ENCODE results near the gene BRD7. TPM values are rescaled to one million over a fixed set of nuclear protein-coding genes. Genes with fewer than 3 reads are reported as not detected.

Gene BRD7
- total and polyA plus RNA-seq, 10 donors = 39.2 to 69.7 (median 53.4) TPM

GRCh38 chr16:50331570-50331969 lies 37.2 kb downstream of the BRD7 start:
- Histone ChIP-seq H3K4me3 (no peak overlapping the region), H3K36me3 (peaks cover 0 to 87% (median 26%) of the 10 kb centered on the region in 6 donors), H3K27ac (no peak overlapping the region), H3K9me3 (no peaks in the 10 kb centered on the region), H3K27me3 (replicated peaks in 1 of 7) (no peaks in the 10 kb centered on the region), H3K4me1 (peaks cover 0 to 25% (median 6%) of the 10 kb centered on the region in 6 donors)
- TF ChIP-seq POLR2AphosphoS5 (IDR thresholded peaks at IDR 0.05) (no peak), POLR2A (IDR thresholded peaks at IDR 0.05) (no peak), CTCF (IDR thresholded peaks at IDR 0.05 in 8 of 11, conservative IDR thresholded peaks at IDR 0.05 in 3 of 11) (no peak)
- intact Hi-C loops (cut with DNase I; ENCODE audit: low total_unique reads) = no loop called here
- no peak for DNase-seq
- 76 to 97% (median 93%) methylated on average over 5 of the region's 5 CpGs for WGBS, 5 donors

GRCh38 chr16:50329446-50330189 lies 39.2 kb downstream of the BRD7 start:
- no peak for DNase-seq
- Histone ChIP-seq H3K27me3 (replicated peaks in 1 of 7) (no peaks in the 10 kb centered on the region), H3K4me1 (peaks cover 0 to 25% (median 8%) of the 10 kb centered on the region in 6 donors), H3K4me3 (no peak overlapping the region), H3K27ac (peak overlapping the region in 3 of 8 donors; percentile 7 to 55 (median 45)), H3K36me3 (peaks cover 0 to 98% (median 39%) of the 10 kb centered on the region in 6 donors), H3K9me3 (no peaks in the 10 kb centered on the region)
- WGBS, 5 donors = 43 to 70% (median 64%) methylated on average over 11 of the region's 11 CpGs
- no peak for TF ChIP-seq POLR2AphosphoS5 (IDR thresholded peaks at IDR 0.05)
- no peak for TF ChIP-seq CTCF (IDR thresholded peaks at IDR 0.05 in 8 of 11, conservative IDR thresholded peaks at IDR 0.05 in 3 of 11)
- no peak for TF ChIP-seq POLR2A (IDR thresholded peaks at IDR 0.05)
- intact Hi-C loops (cut with DNase I; ENCODE audit: low total_unique reads) = no loop called here

GRCh38 chr16:50326835-50327465 lies 41.8 kb downstream of the BRD7 start:
- no peak overlapping the region for H3K4me3 ChIP-seq
- H3K4me1 ChIP-seq = peaks cover 0 to 42% (median 22%) of the 10 kb centered on the region in 6 donors
- 61 to 76% (median 64%) methylated on average over 7 of the region's 7 CpGs for WGBS, 5 donors
- no peaks in the 10 kb centered on the region for H3K27me3 ChIP-seq (replicated peaks in 1 of 7)
- intact Hi-C loops (cut with DNase I; ENCODE audit: low total_unique reads) = no loop called here
- no peaks in the 10 kb centered on the region for H3K9me3 ChIP-seq
- peaks cover 0 to 98% (median 34%) of the 10 kb centered on the region in 6 donors for H3K36me3 ChIP-seq
- H3K27ac ChIP-seq = peak overlapping the region in 5 of 8 donors; percentile 5 to 46 (median 38)
- TF ChIP-seq POLR2AphosphoS5 (IDR thresholded peaks at IDR 0.05) (peak in 1 of 3 donors; percentile 38), POLR2A (IDR thresholded peaks at IDR 0.05) (no peak), CTCF (IDR thresholded peaks at IDR 0.05 in 8 of 11, conservative IDR thresholded peaks at IDR 0.05 in 3 of 11) (peak in 10 of 11 experiments; percentile 18 to 63 (median 47))
- no peak for DNase-seq

GRCh38 chr16:50326264-50326663 lies 42.5 kb downstream of the BRD7 start:
- no peak for TF ChIP-seq CTCF (IDR thresholded peaks at IDR 0.05 in 8 of 11, conservative IDR thresholded peaks at IDR 0.05 in 3 of 11)
- TF ChIP-seq POLR2AphosphoS5 (IDR thresholded peaks at IDR 0.05) = no peak
- TF ChIP-seq POLR2A (IDR thresholded peaks at IDR 0.05) = no peak
- peaks cover 0 to 42% (median 22%) of the 10 kb centered on the region in 6 donors for H3K4me1 ChIP-seq
- H3K4me3 ChIP-seq = no peak overlapping the region
- intact Hi-C loops (cut with DNase I; ENCODE audit: low total_unique reads) = no loop called here
- H3K27ac ChIP-seq = peak overlapping the region in 1 of 8 donors; percentile 46
- H3K9me3 ChIP-seq = no peaks in the 10 kb centered on the region
- DNase-seq = no peak
- 88 to 91% (median 89%) methylated on average over 5 of the region's 5 CpGs for WGBS, 5 donors
- H3K27me3 ChIP-seq (replicated peaks in 1 of 7) = no peaks in the 10 kb centered on the region
- peaks cover 0 to 98% (median 37%) of the 10 kb centered on the region in 6 donors for H3K36me3 ChIP-seq
